T-helper 22 cell (primary cell): ENCODE data around the gene CUEDC1.

Experiments
- DNase-seq: peaks from one replicate; pipeline ENCODE4 v3.0.0-alpha.2; 2020; ENCODE audit warnings: low read depth

Gene CUEDC1

GRCh38 chr17:57894848-57895247, 60.4 kb downstream of the CUEDC1 start:
- DNase-seq, result no peak

- DNase-seq, result no peak
Measured at GRCh38 chr17:57892820-57893595, 62.2 kb downstream of the CUEDC1 start.

GRCh38 chr17:57892146-57892819, 62.9 kb downstream of the CUEDC1 start:
- peak; percentile 35 for DNase-seq

- no peak for DNase-seq
Measured at GRCh38 chr17:57890857-57891232, 64.4 kb downstream of the CUEDC1 start.

- no peak for DNase-seq
Measured at GRCh38 chr17:57889892-57890856, 65.0 kb downstream of the CUEDC1 start.

- no peak for DNase-seq
Measured at GRCh38 chr17:57889252-57889651, 66.0 kb downstream of the CUEDC1 start.

- no peak for DNase-seq
Measured at GRCh38 chr17:57888311-57889216, 66.6 kb downstream of the CUEDC1 start.

- no peak for DNase-seq
Measured at GRCh38 chr17:57887161-57887560, 68.1 kb downstream of the CUEDC1 start.

GRCh38 chr17:57886020-57886419, 69.2 kb downstream of the CUEDC1 start:
- DNase-seq, result no peak

GRCh38 chr17:57885148-57885915, 69.9 kb downstream of the CUEDC1 start:
- DNase-seq, result no peak

- no peak for DNase-seq
Measured at GRCh38 chr17:57881783-57882351, 73.3 kb downstream of the CUEDC1 start.

GRCh38 chr17:57881143-57881542, 74.1 kb downstream of the CUEDC1 start:
- no peak for DNase-seq

- DNase-seq, result no peak
Measured at GRCh38 chr17:57880086-57880456, 75.1 kb downstream of the CUEDC1 start.

- no peak for DNase-seq
Measured at GRCh38 chr17:57879437-57880085, 75.7 kb downstream of the CUEDC1 start.

GRCh38 chr17:57877803-57878377, 77.3 kb downstream of the CUEDC1 start:
- DNase-seq, result no peak

- no peak for DNase-seq
Measured at GRCh38 chr17:57876866-57877237, 78.4 kb downstream of the CUEDC1 start.

- DNase-seq, result no peak
Measured at GRCh38 chr17:57876023-57876865, 79.0 kb downstream of the CUEDC1 start.

- no peak for DNase-seq
Measured at GRCh38 chr17:57875290-57876022, 79.8 kb downstream of the CUEDC1 start.
